ENCODE results near the gene OTX1. TPM values are rescaled to one million over a fixed set of nuclear protein-coding genes. Genes with fewer than 3 reads are reported as not detected.
A peak's percentile ranks its signal among the peaks of the same experiment; 100 is the strongest.

The OTX1 gene
- total RNA-seq, 1 donor = not detected

- Histone ChIP-seq H3K4me2 (ENCODE audit: insufficient read depth, low read length) (no peak overlapping the region), H3K36me3 (ENCODE audit: insufficient read depth, low read length) (no peaks in the 10 kb centered on the region), H3K27me3 (ENCODE audit: insufficient read depth, low read length) (peaks cover 77% of the 10 kb centered on the region), H3K27ac (ENCODE audit: low read depth, low read length) (no peak overlapping the region), H3K79me2 (ENCODE audit: insufficient read depth, low read length) (no peaks in the 10 kb centered on the region), H2AFZ (ENCODE audit: low read length) (no peak overlapping the region), H3K9me3 (ENCODE audit: low read depth, low read length) (no peaks in the 10 kb centered on the region), H4K20me1 (ENCODE audit: insufficient read depth, low read length) (peaks cover 6% of the 10 kb centered on the region), H3K4me1 (ENCODE audit: insufficient read depth, low read length) (peaks cover 9% of the 10 kb centered on the region), H3K4me3 (ENCODE audit: insufficient read depth, low read length) (no peak overlapping the region)
- DNase-seq (ENCODE audit: insufficient read length, low spot score, missing footprints) = peak; percentile 74
- TF ChIP-seq, protein P1, sequence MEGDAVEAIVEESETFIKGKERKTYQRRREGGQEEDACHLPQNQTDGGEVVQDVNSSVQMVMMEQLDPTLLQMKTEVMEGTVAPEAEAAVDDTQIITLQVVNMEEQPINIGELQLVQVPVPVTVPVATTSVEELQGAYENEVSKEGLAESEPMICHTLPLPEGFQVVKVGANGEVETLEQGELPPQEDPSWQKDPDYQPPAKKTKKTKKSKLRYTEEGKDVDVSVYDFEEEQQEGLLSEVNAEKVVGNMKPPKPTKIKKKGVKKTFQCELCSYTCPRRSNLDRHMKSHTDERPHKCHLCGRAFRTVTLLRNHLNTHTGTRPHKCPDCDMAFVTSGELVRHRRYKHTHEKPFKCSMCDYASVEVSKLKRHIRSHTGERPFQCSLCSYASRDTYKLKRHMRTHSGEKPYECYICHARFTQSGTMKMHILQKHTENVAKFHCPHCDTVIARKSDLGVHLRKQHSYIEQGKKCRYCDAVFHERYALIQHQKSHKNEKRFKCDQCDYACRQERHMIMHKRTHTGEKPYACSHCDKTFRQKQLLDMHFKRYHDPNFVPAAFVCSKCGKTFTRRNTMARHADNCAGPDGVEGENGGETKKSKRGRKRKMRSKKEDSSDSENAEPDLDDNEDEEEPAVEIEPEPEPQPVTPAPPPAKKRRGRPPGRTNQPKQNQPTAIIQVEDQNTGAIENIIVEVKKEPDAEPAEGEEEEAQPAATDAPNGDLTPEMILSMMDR (IDR thresholded peaks at IDR 0.05; ENCODE audit: extremely low read depth, low read depth, low read length) = no peak
These were observed 2.7 kb downstream of the OTX1 start for GRCh38 chr2:63053081-63053888.

GRCh38 chr2:63053889-63054602 is 3.4 kb downstream of the OTX1 start:
- H3K4me1 ChIP-seq (ENCODE audit: insufficient read depth, low read length) = peaks cover 13% of the 10 kb centered on the region
- DNase-seq (ENCODE audit: insufficient read length, low spot score, missing footprints) = peak; percentile 89
- no peak overlapping the region for H3K4me3 ChIP-seq (ENCODE audit: insufficient read depth, low read length)
- H3K9me3 ChIP-seq (ENCODE audit: low read depth, low read length) = no peaks in the 10 kb centered on the region
- no peak overlapping the region for H2AFZ ChIP-seq (ENCODE audit: low read length)
- no peak overlapping the region for H3K27ac ChIP-seq (ENCODE audit: low read depth, low read length)
- TF ChIP-seq, protein P1 (IDR thresholded peaks at IDR 0.05; ENCODE audit: extremely low read depth, low read depth, low read length) = peak; percentile 11
- H3K27me3 ChIP-seq (ENCODE audit: insufficient read depth, low read length) = peaks cover 77% of the 10 kb centered on the region
- no peaks in the 10 kb centered on the region for H3K79me2 ChIP-seq (ENCODE audit: insufficient read depth, low read length)
- H3K36me3 ChIP-seq (ENCODE audit: insufficient read depth, low read length) = no peaks in the 10 kb centered on the region
- H3K4me2 ChIP-seq (ENCODE audit: insufficient read depth, low read length) = no peak overlapping the region
- H4K20me1 ChIP-seq (ENCODE audit: insufficient read depth, low read length) = peaks cover 4% of the 10 kb centered on the region

GRCh38 chr2:63054841-63055225 is 4.2 kb downstream of the OTX1 start:
- peaks cover 76% of the 10 kb centered on the region for H3K27me3 ChIP-seq (ENCODE audit: insufficient read depth, low read length)
- DNase-seq (ENCODE audit: insufficient read length, low spot score, missing footprints) = peak; percentile 60
- peaks cover 10% of the 10 kb centered on the region for H3K4me1 ChIP-seq (ENCODE audit: insufficient read depth, low read length)
- H3K4me3 ChIP-seq (ENCODE audit: insufficient read depth, low read length) = no peak overlapping the region
- no peak overlapping the region for H2AFZ ChIP-seq (ENCODE audit: low read length)
- TF ChIP-seq, protein P1 (IDR thresholded peaks at IDR 0.05; ENCODE audit: extremely low read depth, low read depth, low read length) = no peak
- no peak overlapping the region for H3K4me2 ChIP-seq (ENCODE audit: insufficient read depth, low read length)
- peaks cover under 1% of the 10 kb centered on the region for H4K20me1 ChIP-seq (ENCODE audit: insufficient read depth, low read length)
- no peaks in the 10 kb centered on the region for H3K36me3 ChIP-seq (ENCODE audit: insufficient read depth, low read length)
- H3K9me3 ChIP-seq (ENCODE audit: low read depth, low read length) = no peaks in the 10 kb centered on the region
- no peaks in the 10 kb centered on the region for H3K79me2 ChIP-seq (ENCODE audit: insufficient read depth, low read length)
- no peak overlapping the region for H3K27ac ChIP-seq (ENCODE audit: low read depth, low read length)

Measured in osteoblast (primary cell).